ENCODE results near the gene ALKBH2. TPM values are rescaled to one million over a fixed set of nuclear protein-coding genes. Genes with fewer than 3 reads are reported as not detected.
A peak's percentile ranks its signal among the peaks of the same experiment; 100 is the strongest.

The ALKBH2 gene
- total RNA-seq: 10 to 100 TPM; 13.0 to 15.2 TPM

- ATAC-seq (ENCODE audit: low read depth) (peak; percentile 69), DNase-seq (peak; percentile 95)
- Mint-ChIP-seq H3K27ac (peak within 1 kb of the TSS; percentile 84), H3K9me3 (no peaks in the 10 kb centered on the region), H3K4me1 (peaks cover 23% of the 10 kb centered on the region), H3K36me3 (peaks cover under 1% of the 10 kb centered on the region), H3K4me3 (peak within 1 kb of the TSS; percentile 62), H3K27me3 (peaks cover 1% of the 10 kb centered on the region)
- POLR2A ChIA-PET: interaction anchor here (1.0 to 1.5 kb wide), 4 partner anchors 41 to 532 kb away, joined by 3 to 5 read pairs (median 4); partner anchors contain the start of genes SART3, SSH1 and USP30
These were observed at the start of gene ALKBH2 for GRCh38 chr12:109093022-109093918. Gene ALKBH2 (minus strand): TSS chr12:109093472. CDS start chr12:109092786, 686 bp downstream.

GRCh38 chr12:109140560-109140959 is 47.3 kb upstream of the ALKBH2 start:
- POLR2A ChIA-PET: no interaction called here
- Mint-ChIP-seq H3K27ac (no peak overlapping the region), H3K4me1 (peaks cover 5% of the 10 kb centered on the region), H3K27me3 (peaks cover 8% of the 10 kb centered on the region), H3K36me3 (no peaks in the 10 kb centered on the region), H3K4me3 (no peak overlapping the region), H3K9me3 (no peaks in the 10 kb centered on the region)
- ATAC-seq (ENCODE audit: low read depth) (no peak), DNase-seq (no peak)

GRCh38 chr12:109139791-109140190 is 46.5 kb upstream of the ALKBH2 start:
- ATAC-seq (ENCODE audit: low read depth) (no peak), DNase-seq (no peak)
- Mint-ChIP-seq H3K27me3 (peaks cover 8% of the 10 kb centered on the region), H3K36me3 (no peaks in the 10 kb centered on the region), H3K27ac (no peak overlapping the region), H3K4me1 (peaks cover 5% of the 10 kb centered on the region), H3K9me3 (no peaks in the 10 kb centered on the region), H3K4me3 (no peak overlapping the region)
- POLR2A ChIA-PET: no interaction called here

GRCh38 chr12:109139360-109139759 is 46.1 kb upstream of the ALKBH2 start:
- DNase-seq: no peak
- no peaks in the 10 kb centered on the region for H3K36me3 Mint-ChIP-seq

GRCh38 chr12:109137055-109137454 is 43.8 kb upstream of the ALKBH2 start:
- no peak for ATAC-seq (ENCODE audit: low read depth)
- no peak overlapping the region for H3K4me3 Mint-ChIP-seq
- H3K36me3 Mint-ChIP-seq: no peaks in the 10 kb centered on the region
- H3K27ac Mint-ChIP-seq: no peak overlapping the region
- DNase-seq: no peak
- peaks cover 8% of the 10 kb centered on the region for H3K27me3 Mint-ChIP-seq
- H3K9me3 Mint-ChIP-seq: no peaks in the 10 kb centered on the region
- POLR2A ChIA-PET: no interaction called here
- H3K4me1 Mint-ChIP-seq: no peaks in the 10 kb centered on the region

More at GRCh38 chr12:109139360-109139759, 46.1 kb upstream of the ALKBH2 start:
- POLR2A ChIA-PET: no interaction called here
- Mint-ChIP-seq H3K27me3 (peaks cover 8% of the 10 kb centered on the region), H3K4me1 (peaks cover 5% of the 10 kb centered on the region), H3K27ac (no peak overlapping the region), H3K9me3 (no peaks in the 10 kb centered on the region), H3K4me3 (no peak overlapping the region)
- no peak for ATAC-seq (ENCODE audit: low read depth)

- no peak for ATAC-seq (ENCODE audit: low read depth)
- H3K36me3 Mint-ChIP-seq: no peaks in the 10 kb centered on the region
These were observed 41.1 kb upstream of the ALKBH2 start for GRCh38 chr12:109134186-109134917.

GRCh38 chr12:109131154-109132050 is 38.1 kb upstream of the ALKBH2 start:
- Mint-ChIP-seq H3K36me3 (no peaks in the 10 kb centered on the region), H3K27me3 (no peaks in the 10 kb centered on the region), H3K4me3 (no peak overlapping the region), H3K4me1 (no peaks in the 10 kb centered on the region), H3K9me3 (no peaks in the 10 kb centered on the region), H3K27ac (no peak overlapping the region)
- POLR2A ChIA-PET: no interaction called here
- DNase-seq (no peak), ATAC-seq (ENCODE audit: low read depth) (no peak)

More at GRCh38 chr12:109134186-109134917, 41.1 kb upstream of the ALKBH2 start:
- no peak overlapping the region for H3K4me3 Mint-ChIP-seq
- no peak overlapping the region for H3K27ac Mint-ChIP-seq
- POLR2A ChIA-PET: no interaction called here
- peaks cover 7% of the 10 kb centered on the region for H3K27me3 Mint-ChIP-seq
- H3K9me3 Mint-ChIP-seq: no peaks in the 10 kb centered on the region
- no peaks in the 10 kb centered on the region for H3K4me1 Mint-ChIP-seq
- no peak for DNase-seq

GRCh38 chr12:109130297-109131153 is 37.3 kb upstream of the ALKBH2 start:
- Mint-ChIP-seq H3K36me3 (no peaks in the 10 kb centered on the region), H3K9me3 (no peaks in the 10 kb centered on the region), H3K27me3 (no peaks in the 10 kb centered on the region), H3K4me1 (no peaks in the 10 kb centered on the region), H3K27ac (no peak overlapping the region), H3K4me3 (no peak overlapping the region)
- ATAC-seq (ENCODE audit: low read depth): no peak
- DNase-seq: no peak
- POLR2A ChIA-PET: no interaction called here

- ATAC-seq (ENCODE audit: low read depth): no peak
- Mint-ChIP-seq H3K9me3 (no peaks in the 10 kb centered on the region), H3K36me3 (no peaks in the 10 kb centered on the region), H3K4me1 (no peaks in the 10 kb centered on the region), H3K4me3 (no peak overlapping the region), H3K27me3 (no peaks in the 10 kb centered on the region), H3K27ac (no peak overlapping the region)
- DNase-seq: no peak
- POLR2A ChIA-PET: no interaction called here
These were observed 34.4 kb upstream of the ALKBH2 start for GRCh38 chr12:109127533-109128242.

- no peak overlapping the region for H3K27ac Mint-ChIP-seq
- no peaks in the 10 kb centered on the region for H3K36me3 Mint-ChIP-seq
- H3K9me3 Mint-ChIP-seq: no peaks in the 10 kb centered on the region
- POLR2A ChIA-PET: no interaction called here
- no peaks in the 10 kb centered on the region for H3K4me1 Mint-ChIP-seq
- H3K4me3 Mint-ChIP-seq: no peak overlapping the region
- ATAC-seq (ENCODE audit: low read depth): no peak
- H3K27me3 Mint-ChIP-seq: no peaks in the 10 kb centered on the region
- DNase-seq: no peak
These were observed 33.5 kb upstream of the ALKBH2 start for GRCh38 chr12:109126784-109127183.

- POLR2A ChIA-PET: no interaction called here
- H3K4me1 Mint-ChIP-seq: no peaks in the 10 kb centered on the region
- H3K27ac Mint-ChIP-seq: no peak overlapping the region
- H3K27me3 Mint-ChIP-seq: no peaks in the 10 kb centered on the region
- no peak for DNase-seq
- no peaks in the 10 kb centered on the region for H3K36me3 Mint-ChIP-seq
- ATAC-seq (ENCODE audit: low read depth): no peak
- no peak overlapping the region for H3K4me3 Mint-ChIP-seq
- H3K9me3 Mint-ChIP-seq: no peaks in the 10 kb centered on the region
These were observed 32.5 kb upstream of the ALKBH2 start for GRCh38 chr12:109125791-109126190.

Data from activated naive CD8-positive, alpha-beta T cell treated with anti-CD3 and anti-CD28 coated beads, Interleukin-2, amount 10 ng/mL, durations not matched to agents 7 days and 5 days (primary cell).